Ovary (tissue), 3 donors: ENCODE measurements around the gene CGNL1.

ENCODE experiments used
- EP300 ChIP-seq: sonication (generic); formaldehyde crosslinking; IDR thresholded peaks from one replicate; pipeline ENCODE4 v1.6.1; 2017; ENCODE audit warnings: antibody characterized with exemption
- POLR2A ChIP-seq: fragments of 450-650 bp; IDR thresholded peaks from one replicate; pipeline ENCODE4 v1.6.1; 2017; ENCODE audit warnings: antibody characterized with exemption, mild to moderate bottlenecking, moderate library complexity
- TF ChIP-seq, protein P1 (sequence below), 3 donors: fragments of 450-650 bp in 2 of 3; fragments of 200-600 bp in 1 of 3; IDR thresholded peaks; one replicate each; pipeline versions ENCODE4 v1.5.1 to v1.8.0; 2016 to 2022; ENCODE audit warnings: antibody characterized with exemption in 3 of 3, mild to moderate bottlenecking in 1 of 3
- donor health status: DM: no; HTN: no; CAD: no.

DNA sequence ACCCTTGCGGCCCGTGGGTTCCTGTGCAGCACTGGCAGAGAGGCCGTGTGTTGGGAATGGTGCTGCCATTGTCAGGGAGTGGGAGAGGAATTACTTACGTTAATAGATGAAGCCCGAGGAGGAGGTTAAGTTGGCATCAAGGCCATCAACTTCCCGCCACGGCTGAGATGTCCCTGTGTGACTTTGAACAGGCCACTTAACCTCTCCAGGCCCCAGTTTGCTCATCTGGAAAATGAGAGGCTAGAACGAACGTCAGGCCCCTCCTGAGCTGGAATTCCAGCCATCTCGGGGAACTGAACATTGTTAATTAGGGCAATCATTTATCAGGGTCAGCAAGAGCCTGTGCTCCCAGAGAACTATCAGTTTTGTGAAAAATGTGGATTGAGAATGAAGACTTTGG lies 124.0 kb downstream of the CGNL1 start:
- TF ChIP-seq, protein P1, sequence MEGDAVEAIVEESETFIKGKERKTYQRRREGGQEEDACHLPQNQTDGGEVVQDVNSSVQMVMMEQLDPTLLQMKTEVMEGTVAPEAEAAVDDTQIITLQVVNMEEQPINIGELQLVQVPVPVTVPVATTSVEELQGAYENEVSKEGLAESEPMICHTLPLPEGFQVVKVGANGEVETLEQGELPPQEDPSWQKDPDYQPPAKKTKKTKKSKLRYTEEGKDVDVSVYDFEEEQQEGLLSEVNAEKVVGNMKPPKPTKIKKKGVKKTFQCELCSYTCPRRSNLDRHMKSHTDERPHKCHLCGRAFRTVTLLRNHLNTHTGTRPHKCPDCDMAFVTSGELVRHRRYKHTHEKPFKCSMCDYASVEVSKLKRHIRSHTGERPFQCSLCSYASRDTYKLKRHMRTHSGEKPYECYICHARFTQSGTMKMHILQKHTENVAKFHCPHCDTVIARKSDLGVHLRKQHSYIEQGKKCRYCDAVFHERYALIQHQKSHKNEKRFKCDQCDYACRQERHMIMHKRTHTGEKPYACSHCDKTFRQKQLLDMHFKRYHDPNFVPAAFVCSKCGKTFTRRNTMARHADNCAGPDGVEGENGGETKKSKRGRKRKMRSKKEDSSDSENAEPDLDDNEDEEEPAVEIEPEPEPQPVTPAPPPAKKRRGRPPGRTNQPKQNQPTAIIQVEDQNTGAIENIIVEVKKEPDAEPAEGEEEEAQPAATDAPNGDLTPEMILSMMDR (IDR thresholded peaks at IDR 0.05), result no peak
- TF ChIP-seq POLR2A (no peak), EP300 (no peak)
